ENCODE measurements around the gene MYO10.
"Not testable (repeated sequence)": the region's sequence is repeated elsewhere in the genome, so short reads cannot be mapped to it uniquely, and the experiment has no call there.

MYO10 gene

DNA sequence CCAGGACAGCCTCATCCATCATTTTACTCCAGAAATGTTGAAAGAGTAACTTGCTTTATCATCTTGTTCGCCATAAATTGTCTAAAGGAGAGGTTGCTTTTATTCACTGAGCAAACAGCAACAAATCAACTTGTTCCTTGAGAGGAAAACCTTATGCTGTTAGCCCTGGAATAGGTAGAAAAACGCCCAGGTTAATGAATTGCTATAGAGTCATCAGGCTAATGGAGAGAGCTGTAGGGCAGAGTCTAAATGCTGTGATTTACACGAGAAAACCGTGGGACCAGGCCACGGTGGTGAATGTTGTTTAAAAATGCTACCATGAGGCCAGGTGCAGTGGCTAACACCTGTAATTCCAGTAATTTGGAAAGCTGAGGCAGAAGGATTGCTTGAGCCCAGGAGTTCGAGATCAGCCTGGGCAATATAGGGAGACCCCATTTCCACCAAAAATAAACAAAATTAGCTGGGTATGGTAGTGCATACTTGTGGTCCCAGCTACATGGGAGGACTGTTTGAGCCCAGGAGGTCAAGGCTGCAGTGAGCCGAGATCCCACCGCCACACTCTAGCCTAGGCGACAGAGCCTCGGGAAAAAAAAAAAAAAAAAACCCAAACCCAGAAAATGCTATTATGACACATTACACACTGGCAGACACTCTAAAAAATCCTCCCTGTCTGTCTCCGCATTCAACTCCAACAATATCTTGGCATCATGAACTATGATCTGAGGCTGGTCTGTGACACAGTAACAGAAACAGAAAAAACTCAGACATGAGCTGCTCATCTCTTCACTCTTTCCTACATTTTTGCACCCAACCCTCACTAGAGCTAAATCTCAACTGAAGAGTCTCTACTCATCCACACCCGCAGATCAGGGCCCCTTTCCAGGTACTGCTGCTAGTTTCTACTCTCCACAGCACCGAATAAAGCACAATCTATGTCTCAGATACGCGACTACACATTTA is 200.7 kb downstream of the MYO10 start:
- no peak for DNase-seq

DNA sequence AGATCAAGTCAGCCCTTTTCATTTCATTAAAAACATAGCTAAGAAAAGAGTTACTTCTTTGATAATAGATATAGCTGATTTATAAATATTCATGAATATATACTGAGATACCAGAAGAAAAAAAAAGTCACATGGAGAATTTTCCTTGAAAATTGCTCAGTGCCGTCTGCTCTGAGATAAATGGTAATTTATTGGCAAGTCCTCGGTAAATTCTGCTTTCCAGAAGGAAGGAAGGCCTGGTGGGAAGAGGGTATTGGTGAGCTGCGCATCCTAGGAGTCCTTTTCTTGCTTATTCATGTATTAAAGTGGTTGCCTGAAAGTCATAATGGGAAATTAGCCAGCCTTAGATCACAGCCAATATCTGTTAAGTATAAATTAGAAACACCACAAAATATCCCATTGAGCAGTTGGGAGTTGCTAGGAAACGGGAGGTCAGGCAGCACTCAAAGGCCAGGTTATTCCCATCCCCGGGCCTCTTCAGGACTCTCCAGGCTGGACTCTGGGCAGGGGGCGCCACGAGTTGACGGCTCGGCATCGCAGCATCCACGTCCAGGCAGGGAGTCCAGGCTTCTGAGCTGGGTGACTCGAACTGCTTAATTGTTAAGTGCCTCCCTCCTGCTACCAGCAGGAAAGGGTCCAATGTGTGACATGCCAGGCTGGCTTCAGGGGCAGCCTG is 202.6 kb downstream of the MYO10 start:
- no peak for DNase-seq

DNA sequence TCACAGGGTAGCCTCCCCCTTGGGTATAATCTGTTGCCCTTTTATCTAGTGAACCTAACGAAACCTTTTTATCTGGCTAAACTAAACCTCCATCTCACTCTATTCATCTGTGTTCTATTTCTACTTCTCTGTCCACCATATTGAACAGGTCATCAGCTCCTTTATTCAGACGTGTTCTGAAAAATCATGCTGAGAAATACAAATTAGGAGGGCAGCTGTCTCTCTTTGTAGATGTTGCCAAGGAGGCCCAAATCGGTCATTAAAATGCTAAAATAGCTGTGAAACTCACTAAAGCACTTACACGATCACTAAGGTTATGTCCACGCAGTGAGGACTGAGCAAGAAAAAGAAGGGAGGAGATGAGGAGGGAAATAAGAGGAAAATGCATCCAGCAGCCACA is 203.7 kb downstream of the MYO10 start:
- no peak for DNase-seq

DNA sequence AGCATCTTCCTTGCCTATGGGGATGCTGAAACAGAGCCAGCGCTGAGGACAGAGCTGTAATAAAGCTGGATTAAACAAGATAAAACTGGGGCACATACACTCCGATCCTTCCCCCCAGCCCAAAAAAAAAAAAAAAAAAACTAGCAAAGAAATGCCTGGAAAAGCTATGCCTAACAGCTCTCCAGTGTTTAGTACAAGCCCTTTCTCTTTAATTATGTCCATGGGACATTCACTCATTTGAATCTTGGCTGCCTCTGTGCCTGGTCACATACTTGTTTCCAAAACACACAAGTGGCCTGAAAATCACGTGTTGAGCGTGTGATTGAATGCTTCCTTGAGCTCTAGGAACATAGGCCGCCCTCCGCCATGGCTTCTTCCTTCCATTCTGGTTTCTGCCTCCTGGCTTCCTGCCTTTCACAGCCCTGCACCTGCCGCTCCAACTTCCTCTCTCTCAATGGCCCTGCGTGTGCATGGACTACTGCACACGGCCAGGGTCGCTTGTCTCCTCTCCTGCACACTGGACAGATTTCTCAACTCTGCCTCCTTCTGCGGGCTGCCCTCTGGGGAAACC is 208.2 kb downstream of the MYO10 start:
- no peak for DNase-seq

DNA sequence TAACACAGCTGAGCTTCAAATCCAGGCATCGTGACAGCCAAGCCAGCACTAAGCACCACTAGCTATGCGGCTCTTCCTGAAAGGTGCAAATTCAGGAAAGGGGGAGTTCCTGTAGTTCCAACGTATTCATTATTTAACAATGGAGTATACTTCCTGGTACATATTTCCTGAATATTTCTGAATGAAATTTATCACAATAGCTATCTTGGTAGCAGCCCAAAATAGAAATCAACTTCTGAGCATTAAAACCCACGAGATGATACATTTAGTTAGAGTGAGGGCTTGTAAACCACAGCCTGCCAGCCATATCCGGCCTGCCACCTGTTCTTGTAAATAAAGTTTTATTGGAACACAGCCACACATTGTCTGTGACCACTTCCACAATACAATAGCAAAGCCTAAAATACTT is 209.5 kb downstream of the MYO10 start:
- DNase-seq: no peak

- no peak for DNase-seq
Measured at GRCh38 chr5:16725575-16725974, 210.5 kb downstream of the MYO10 start.

DNA sequence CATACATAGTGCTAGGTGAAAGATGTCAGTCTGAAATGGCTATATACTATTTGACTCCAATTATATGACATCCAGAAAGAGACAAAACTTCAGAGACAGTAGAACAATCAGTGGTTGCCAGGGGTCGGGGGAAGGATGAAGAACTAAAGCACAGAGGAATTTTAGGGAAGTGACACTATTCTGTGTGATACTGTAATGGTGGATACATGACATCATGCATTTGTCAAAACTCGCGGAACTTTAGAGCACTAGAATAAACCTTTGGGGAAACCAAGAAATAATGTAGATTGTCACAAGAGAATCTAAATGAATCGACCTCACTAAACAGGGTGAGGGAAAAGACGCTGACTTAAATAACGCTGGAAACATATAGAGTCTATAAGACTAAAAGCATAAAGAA is 212.3 kb downstream of the MYO10 start:
- no peak for DNase-seq

DNA sequence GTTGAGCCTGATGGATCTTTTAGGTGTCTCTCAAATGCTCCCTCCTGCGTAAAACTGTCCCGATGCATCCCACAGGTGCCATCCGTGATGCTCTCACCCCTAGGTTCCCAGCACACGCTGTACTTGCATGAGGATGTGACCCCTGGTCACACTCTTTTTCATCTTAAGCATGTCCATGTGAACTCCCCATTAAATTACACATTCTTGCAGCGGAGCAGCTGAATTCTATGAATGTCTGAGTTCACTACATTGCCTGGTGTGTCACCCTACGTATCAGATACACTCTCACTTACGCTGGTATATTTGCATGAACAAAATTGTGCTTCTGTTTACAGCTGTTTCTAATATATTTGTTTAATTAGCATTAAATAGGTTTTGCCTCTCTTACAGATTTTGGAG is 214.0 kb downstream of the MYO10 start:
- no peak for DNase-seq

GRCh38 chr5:16721151-16722096 is 214.7 kb downstream of the MYO10 start:
- DNase-seq: no peak

DNA sequence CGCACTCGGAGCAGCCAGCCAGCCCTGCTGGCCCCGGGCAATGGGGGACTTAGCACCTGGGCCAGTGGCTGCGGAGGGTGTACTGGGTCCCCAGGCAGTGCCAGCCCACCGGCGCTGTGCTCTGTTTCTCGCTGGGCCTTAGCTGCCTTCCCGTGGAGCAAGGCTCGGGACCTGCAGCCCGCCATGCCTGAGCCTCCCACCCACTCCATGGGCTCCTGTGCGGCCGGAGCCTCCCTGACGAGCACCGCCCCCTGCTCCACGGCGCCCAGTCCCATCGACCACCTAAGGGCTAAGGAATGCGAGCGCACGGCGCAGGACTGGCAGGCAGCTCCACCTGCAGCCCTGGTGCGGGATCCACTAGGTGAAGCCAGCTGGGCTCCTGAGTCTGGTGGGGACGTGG is 218.1 kb downstream of the MYO10 start:
- not testable (repeated sequence) for DNase-seq

DNA sequence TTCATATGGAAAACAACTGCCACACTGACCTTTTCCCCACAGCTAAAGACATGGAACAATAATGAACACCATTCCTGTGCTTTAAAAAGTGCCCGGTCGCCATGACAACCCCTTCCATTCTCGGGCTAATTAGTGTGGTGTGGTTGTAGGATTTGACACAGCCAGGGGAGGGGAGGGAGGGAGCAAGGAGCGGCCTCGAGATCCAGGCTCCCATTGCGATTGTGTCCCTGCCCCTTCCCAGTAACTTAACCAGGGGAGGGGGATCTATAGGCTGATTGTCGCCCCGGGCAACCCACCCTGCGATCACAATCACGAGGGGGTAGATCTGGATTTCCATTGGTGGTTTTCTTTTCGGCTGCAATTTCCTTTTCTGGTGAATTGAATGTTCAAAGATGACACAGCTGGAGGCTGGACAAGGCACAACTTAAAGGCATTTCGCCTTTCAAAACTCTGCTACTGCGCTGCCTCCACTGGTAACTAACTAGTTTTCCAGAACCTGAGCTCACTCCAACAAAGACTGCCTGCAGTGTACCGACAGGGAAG is 222.6 kb downstream of the MYO10 start:
- peak; percentile 47 for DNase-seq

DNA sequence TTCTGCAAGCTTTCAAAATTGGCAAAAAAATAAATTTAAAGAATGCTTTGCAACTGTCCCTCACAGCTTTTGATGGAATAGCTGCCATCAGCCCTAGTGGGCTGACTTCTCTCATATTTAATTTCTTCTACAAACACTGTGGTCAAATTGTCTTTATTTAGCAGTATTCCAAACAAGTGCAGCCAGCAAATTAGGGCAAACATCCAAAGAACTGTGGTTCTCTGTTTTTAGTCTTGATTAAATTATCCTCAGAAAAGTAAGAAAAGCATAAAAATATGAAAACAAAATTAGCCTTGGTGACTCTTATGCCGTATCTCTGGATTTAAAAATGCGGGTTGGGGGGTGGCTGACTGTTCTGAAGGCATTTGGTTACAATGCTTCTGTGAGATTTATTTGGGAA is 223.5 kb downstream of the MYO10 start:
- DNase-seq: no peak

GRCh38 chr5:16712178-16712577 is 223.9 kb downstream of the MYO10 start:
- no peak for DNase-seq

DNA sequence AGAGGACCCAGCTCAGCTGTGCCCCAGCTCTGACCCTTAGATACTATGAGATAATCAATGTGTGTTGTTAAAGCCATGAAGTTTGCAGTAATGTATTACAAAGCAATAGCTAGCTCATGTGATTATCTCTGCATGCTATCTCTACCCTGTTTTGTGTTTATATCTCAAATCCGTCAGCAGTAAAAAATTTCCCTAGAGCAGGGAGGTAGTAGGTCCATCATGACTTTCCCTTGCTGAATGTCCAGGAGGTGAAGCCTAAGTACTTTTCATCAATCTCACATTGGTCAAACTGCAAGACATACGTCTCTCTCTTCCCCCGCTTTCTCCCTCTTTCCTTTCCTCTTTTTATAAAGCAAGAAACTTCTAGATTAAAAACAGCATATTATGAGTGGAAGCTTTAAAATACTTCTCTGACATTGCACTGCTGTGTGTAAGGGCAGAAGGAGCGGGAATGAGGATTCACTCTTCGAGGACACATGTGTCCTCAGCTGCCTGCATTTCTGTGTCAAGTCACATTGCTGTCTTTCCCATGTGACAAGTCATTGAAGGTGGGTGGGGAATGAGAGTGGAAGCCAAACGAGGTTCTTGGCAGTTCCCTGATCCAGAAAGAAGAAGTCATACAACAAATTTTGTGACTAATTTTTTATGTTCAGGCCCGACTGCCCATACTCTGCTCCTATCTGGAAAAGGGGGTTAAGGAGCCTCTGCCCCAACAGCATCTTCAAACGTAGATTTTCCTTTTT is 226.2 kb downstream of the MYO10 start:
- DNase-seq: no peak

DNA sequence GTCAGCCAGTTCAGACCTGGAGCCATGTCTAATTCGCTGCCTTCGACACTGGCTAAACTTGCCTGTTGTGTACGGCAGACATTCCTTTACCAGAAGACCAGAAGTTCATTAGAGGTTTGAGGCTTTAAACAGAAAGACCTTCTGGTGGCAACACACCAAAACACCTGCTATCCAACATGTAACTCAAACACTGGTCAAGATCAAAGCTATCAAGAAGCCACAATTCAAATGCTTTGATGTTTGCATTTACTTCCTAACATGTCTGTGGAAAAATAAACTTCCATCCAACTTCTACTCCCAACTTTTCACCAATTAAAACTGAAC is 228.3 kb downstream of the MYO10 start:
- no peak for DNase-seq

GRCh38 chr5:16707168-16707868 is 228.8 kb downstream of the MYO10 start:
- DNase-seq: no peak

GRCh38 chr5:16704945-16705344 is 231.1 kb downstream of the MYO10 start:
- DNase-seq: no peak

DNA sequence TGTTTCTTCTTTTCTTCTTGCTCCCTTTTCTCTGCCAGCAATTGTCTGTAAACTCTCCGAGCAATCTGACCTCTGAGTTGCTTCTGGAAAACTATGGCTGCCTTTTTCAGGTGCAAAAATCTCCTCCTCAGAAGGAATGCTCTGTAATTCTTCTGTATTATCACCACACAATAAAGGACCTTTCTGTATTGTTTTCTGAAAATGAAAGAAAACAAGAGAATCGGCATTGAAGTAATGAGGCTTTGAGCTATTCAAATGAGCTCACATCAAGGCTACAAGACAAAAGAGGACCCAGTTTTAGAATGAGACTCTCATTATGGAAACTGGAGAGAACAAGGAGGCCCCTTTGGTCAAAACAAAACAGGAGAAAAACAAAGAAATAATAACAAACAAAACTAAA is 233.1 kb downstream of the MYO10 start:
- DNase-seq: no peak

- no peak for DNase-seq
Measured at GRCh38 chr5:16701134-16702099, 234.7 kb downstream of the MYO10 start.

DNA sequence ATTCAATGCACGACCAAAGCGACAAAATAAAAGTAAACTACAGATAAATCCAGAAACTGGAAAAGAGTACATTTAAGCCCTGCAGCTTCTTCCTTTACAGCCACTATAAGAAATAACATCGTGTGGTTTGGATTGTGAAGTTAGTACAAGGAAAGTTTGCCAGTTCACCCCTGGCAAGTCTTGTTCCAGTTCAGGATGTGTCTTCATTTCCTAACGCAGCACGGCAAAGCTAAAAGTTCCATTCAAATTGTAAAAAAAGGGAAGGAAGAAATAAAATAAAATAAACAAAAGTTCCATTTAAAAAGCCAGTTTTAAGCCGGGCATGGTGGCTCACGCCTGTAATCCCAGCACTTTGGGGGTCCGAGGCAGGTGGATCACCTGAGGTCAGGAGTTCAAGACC is 236.0 kb downstream of the MYO10 start:
- no peak for DNase-seq
